GM12872 (cell line): Measurements from ENCODE around the gene VANGL1.

Source experiments
- TF ChIP-seq, protein P1 (sequence below): IDR thresholded peaks from 3 replicates; pipeline ENCODE4 v1.5.1; 2011; ENCODE audit warnings: low read depth, mild to moderate bottlenecking, low read length, moderate library complexity; ENCODE audit not compliant: insufficient read depth

VANGL1 gene

DNA sequence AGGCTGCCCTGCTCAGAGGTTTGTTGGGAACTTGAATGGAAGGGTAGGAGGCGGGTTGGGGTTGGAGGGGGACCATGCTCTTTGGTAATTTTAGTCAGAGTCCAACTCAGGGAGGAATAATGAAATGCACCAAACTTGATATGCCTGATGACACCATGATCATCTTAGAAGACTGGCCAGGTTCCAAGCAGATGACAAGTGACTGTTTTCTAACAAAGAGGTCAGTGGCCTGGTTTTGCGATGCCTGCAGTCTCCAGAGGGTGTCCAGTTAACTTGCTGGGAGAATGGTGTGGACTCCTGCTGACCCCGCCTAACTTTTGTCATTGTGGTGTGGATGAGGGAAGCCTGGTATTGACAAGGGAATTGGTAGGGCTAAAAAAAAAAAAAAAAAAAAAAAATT lies 12.4 kb downstream of the VANGL1 start:
- TF ChIP-seq, protein P1, sequence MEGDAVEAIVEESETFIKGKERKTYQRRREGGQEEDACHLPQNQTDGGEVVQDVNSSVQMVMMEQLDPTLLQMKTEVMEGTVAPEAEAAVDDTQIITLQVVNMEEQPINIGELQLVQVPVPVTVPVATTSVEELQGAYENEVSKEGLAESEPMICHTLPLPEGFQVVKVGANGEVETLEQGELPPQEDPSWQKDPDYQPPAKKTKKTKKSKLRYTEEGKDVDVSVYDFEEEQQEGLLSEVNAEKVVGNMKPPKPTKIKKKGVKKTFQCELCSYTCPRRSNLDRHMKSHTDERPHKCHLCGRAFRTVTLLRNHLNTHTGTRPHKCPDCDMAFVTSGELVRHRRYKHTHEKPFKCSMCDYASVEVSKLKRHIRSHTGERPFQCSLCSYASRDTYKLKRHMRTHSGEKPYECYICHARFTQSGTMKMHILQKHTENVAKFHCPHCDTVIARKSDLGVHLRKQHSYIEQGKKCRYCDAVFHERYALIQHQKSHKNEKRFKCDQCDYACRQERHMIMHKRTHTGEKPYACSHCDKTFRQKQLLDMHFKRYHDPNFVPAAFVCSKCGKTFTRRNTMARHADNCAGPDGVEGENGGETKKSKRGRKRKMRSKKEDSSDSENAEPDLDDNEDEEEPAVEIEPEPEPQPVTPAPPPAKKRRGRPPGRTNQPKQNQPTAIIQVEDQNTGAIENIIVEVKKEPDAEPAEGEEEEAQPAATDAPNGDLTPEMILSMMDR, result no peak

DNA sequence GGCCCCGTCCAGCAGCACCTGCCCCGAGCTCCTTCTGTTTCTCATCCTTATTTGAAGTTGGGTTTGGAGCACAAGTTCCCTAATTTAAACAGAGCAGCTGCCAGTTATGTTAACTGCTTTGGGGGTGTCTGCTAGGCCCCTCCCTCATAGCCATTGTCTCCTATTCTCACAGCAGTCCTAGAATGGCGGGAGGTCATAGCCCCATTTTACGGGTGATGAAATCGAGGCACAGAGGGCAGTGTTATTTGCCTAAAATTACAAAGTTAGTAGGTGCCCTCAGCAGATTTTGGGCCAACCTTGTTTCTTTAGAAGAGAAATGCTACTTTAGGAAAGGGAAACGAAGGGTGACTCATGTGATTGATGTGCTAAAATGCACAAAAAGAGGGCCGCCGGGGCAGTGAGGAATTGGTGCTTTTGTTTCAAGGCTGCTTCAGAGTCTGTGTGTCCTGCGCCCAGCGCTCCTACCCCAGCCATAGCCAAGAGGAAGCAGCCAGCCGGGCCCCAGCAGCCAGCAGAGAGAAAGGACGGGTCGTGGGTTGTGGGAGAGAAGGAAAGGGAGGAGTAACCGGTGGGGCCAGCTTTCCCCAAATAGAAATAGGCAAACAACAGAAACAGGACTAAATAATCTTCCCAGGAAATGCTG lies 13.0 kb downstream of the VANGL1 start:
- TF ChIP-seq, protein P1, result no peak

- TF ChIP-seq, protein P1, result no peak
Observed at GRCh38 chr1:115655306-115655663, 13.5 kb downstream of the VANGL1 start.

- TF ChIP-seq, protein P1, result no peak
Observed at GRCh38 chr1:115655916-115656315, 14.1 kb downstream of the VANGL1 start.

DNA sequence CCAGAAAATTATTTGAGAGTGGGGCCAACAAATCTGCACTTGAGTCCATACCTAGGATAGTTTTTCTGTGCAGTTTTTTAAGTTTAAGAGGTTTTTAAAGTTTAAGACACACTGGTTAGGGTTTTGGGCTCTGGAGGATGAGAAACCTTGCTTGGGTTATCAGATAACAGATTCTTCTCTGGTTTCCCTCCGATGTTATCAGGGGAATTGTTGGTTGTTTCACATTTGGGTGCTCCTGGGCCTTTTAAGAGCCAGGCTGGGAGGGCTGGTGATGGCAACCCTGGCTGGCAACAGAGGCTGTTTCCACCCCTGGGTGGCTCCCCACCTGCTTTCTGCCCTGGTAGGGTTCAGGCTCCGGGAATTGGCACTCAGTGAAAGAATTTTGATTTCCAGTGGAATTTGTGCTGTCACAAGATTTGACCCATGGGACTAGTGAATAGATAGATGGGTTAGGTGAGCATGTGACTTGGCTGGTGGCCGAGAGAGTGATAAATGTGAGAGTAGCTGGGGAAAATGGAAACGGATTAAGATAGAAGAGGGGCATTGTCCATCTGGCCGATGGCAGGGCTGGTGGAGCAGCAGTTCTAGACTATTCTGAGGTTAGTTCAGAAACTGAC lies 14.8 kb downstream of the VANGL1 start:
- TF ChIP-seq, protein P1, result no peak

GRCh38 chr1:115658646-115659045 lies 16.9 kb downstream of the VANGL1 start:
- TF ChIP-seq, protein P1, result no peak

GRCh38 chr1:115660151-115660550 lies 18.4 kb downstream of the VANGL1 start:
- TF ChIP-seq, protein P1, result no peak

GRCh38 chr1:115661157-115661556 lies 19.4 kb downstream of the VANGL1 start:
- TF ChIP-seq, protein P1, result no peak
